Heart right ventricle (tissue), 16 donors: Measurements from ENCODE around the gene OCLN. TPM values are rescaled to one million over a fixed set of nuclear protein-coding genes. Genes with fewer than 3 reads are reported as not detected.
"Not testable (repeated sequence)": the region's sequence is repeated elsewhere in the genome, so short reads cannot be mapped to it uniquely, and the experiment has no call there.

Source experiments
- ATAC-seq, 8 donors: fragments of 200-7000 bp; cut with Tn5 transposase; one replicate each; pipeline ENCODE4 v1.9.1; 2020; ENCODE audit warnings: mild to moderate bottlenecking in 8 of 8, moderate library complexity in 8 of 8, moderate number of reproducible peaks in 1 of 8
- DNase-seq, 2 donors: peaks; one replicate each; pipeline ENCODE4 v3.0.0-alpha.2; 2020
- H3K27ac ChIP-seq, 10 donors: fragments of 200-600 bp; sonication (generic) in 2 of 10; one replicate each; pipeline versions ENCODE4 v1.5.0 to v1.8.0; 2020 to 2022; ENCODE audit warnings: mild to moderate bottlenecking in 3 of 10
- H3K27me3 ChIP-seq, 7 donors: fragments of 200-600 bp; one replicate each; pipeline ENCODE4 v1.8.0; 2021 to 2022; ENCODE audit warnings: mild to moderate bottlenecking in 2 of 7
- H3K36me3 ChIP-seq, 9 donors: fragments of 200-600 bp; sonication (generic) in 1 of 9; one replicate each; pipeline versions ENCODE4 v1.5.0 to v1.8.0; 2020 to 2022; ENCODE audit warnings: mild to moderate bottlenecking in 2 of 9
- H3K4me1 ChIP-seq, 9 donors: fragments of 200-600 bp; sonication (generic) in 1 of 9; one replicate each; pipeline versions ENCODE4 v1.5.0 to v1.8.0; 2020 to 2022; ENCODE audit warnings: mild to moderate bottlenecking in 4 of 9
- H3K4me3 ChIP-seq, 10 donors: fragments of 200-600 bp; sonication (generic) in 2 of 10; one replicate each; pipeline versions ENCODE4 v1.5.0 to v1.8.0; 2020 to 2022; ENCODE audit warnings: mild to moderate bottlenecking in 7 of 10, moderate library complexity in 2 of 10
- H3K9me3 ChIP-seq, 11 donors: fragments of 200-600 bp in 10 of 11; sonication (generic) in 2 of 11; one replicate each; pipeline versions ENCODE4 v1.5.0 to v1.8.0; 2013 to 2022; ENCODE audit warnings: mild to moderate bottlenecking in 2 of 11, control low read depth in 1 of 11, moderate library complexity in 1 of 11
- WGBS, 2 donors: extraction: QIAGEN DNeasy Blood & Tissue Kit; methylation state at CpG; one replicate each; pipeline ENCODE4 v1.1.7; 2013; ENCODE audit warnings: inconsistent platforms in 1 of 2; 5-methylcytosine and 5-hydroxymethylcytosine counted together
- intact Hi-C, 10 donors: fragments of 100-400 bp; cut with DNase I; formaldehyde crosslinking; loops; one replicate each; pipeline versions ENCODE4 v1.11.1 to v1.14.2; 2022
- long read RNA-seq, 3 donors: library from polyadenylated mRNA; unstranded; transcript quantifications; one replicate each; pipeline ENCODE4 v2.0.0, GENCODE V29; 2020 to 2021
- polyA plus RNA-seq, 2 donors: library from polyadenylated mRNA; stranded (reverse); fragments of 200-250 nt; gene quantifications; one replicate each; pipeline ENCODE4 v1.2.3, GENCODE V29; 2013
- total RNA-seq, 10 donors: library from RNA; stranded (reverse); fragmentation: NEBNext Ultra II Directional in 3 of 10; extraction: Animal tissue kit (Norgen Biotek cat#: 25700) in 3 of 10; gene quantifications; one replicate each; pipeline versions ENCODE4 v1.2.1 to v1.2.4, GENCODE V29; 2021 to 2023
- TF ChIP-seq, protein P1 (sequence below), 9 donors: fragments of 200-600 bp; sonication (generic) in 2 of 9; IDR thresholded peaks; one replicate each; pipeline versions ENCODE4 v1.5.0 to v1.8.0; 2021 to 2022; ENCODE audit warnings: antibody characterized with exemption in 9 of 9, mild to moderate bottlenecking in 5 of 9, moderate library complexity in 1 of 9
- donor health status: Arrhythmogenic right ventricular cardiomyopathy.
- donor health status: ischemic (EF 13 %, LVEDD 7.1; RV severe dilation, severe dysfunction).
- donor health status: healthy with polysubstance abuse.
- donor health status: DM: no; HTN: yes; CAD: no.
- donor health status: DM: no; HTN: no; CAD: no.
- donor health status: ischemic (EF 25% LVEDD 6.9; RV normal size, moderate dysfunction).
- donor health status: ischemic (EF 25% LVEDD 5.7; RV mildly dilated, moderate dysfunction).
- donor health status: healthy.
- donor health status: DM: yes; HTN: yes; CAD: no.
- donor health status: Ischemic cardiomyopathy.
- donor health status: ischemic (EF 35%, LVEDD 5.7; RV mildly dilated, moderate dysfunction).
- donor health status: nonischemic (EF 11% LVEDD 7.7; RV severe dilation, severe dysfunction).
- donor health status: DM: yes; HTN: yes; CAD: no.
- donor health status: PGD.
- donor health status: ischemic (EF 29% LVEDD 5.4; RV normal size, mild dysfunction).
- donor health status: nonischemic (EF 23%, LVEDD 6.1; RV moderate dilation, normal function).

OCLN gene, protein sequence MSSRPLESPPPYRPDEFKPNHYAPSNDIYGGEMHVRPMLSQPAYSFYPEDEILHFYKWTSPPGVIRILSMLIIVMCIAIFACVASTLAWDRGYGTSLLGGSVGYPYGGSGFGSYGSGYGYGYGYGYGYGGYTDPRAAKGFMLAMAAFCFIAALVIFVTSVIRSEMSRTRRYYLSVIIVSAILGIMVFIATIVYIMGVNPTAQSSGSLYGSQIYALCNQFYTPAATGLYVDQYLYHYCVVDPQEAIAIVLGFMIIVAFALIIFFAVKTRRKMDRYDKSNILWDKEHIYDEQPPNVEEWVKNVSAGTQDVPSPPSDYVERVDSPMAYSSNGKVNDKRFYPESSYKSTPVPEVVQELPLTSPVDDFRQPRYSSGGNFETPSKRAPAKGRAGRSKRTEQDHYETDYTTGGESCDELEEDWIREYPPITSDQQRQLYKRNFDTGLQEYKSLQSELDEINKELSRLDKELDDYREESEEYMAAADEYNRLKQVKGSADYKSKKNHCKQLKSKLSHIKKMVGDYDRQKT
- total RNA-seq, result 1 to 10 TPM in 9 of 10 donors, under 1 TPM in 1; 0.98 to 3.1 (median 1.9) TPM
- 1 to 10 TPM in 1 of 2 donors, under 1 TPM in 1; 0.30 to 6.5 TPM for polyA plus RNA-seq
- long read RNA-seq, donor 1, result 0 reads
- long read RNA-seq, donor 2, full-length matches to known transcripts, result 1 of 1 reads
- long read RNA-seq, donor 2, partial matches to known transcripts, result 0 of 1 reads
- long read RNA-seq, donor 2, other reads (novel, unspliced or antisense), result 0 of 1 reads
- long read RNA-seq, donor 3, partial matches to known transcripts, result 1 of 2 reads
- long read RNA-seq, donor 3, other reads (novel, unspliced or antisense), result 0 of 2 reads

DNA sequence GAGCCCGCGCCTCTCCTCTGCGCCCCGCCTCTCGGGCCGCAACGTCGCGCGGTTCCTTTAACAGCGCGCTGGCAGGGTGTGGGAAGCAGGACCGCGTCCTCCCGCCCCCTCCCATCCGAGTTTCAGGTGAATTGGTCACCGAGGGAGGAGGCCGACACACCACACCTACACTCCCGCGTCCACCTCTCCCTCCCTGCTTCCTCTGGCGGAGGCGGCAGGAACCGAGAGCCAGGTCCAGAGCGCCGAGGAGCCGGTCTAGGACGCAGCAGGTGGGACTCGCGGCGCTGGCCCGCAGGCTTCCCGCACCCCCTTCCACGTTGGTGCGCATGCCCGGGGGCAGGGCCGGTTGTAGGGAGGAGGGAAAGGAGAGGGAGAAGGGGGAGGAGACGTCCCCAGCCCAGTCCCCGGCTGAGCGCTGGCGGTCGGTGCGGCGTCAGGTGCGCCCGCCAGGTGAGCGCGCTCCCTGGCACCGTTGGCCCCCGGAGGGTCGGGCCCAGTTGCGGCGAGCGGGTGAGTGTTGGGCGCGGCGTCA lies at the start of gene OCLN:
Gene OCLN (plus strand): TSS at position 400 of the 532 bp plus-strand sequence. CDS start 11,455 bp downstream, outside the sequence.
- 0 to 1% methylated on average over 47 to 56 of the region's 56 CpGs for WGBS, 2 donors
- no peaks in the 10 kb centered on the region for H3K9me3 ChIP-seq
- TF ChIP-seq, protein P1, sequence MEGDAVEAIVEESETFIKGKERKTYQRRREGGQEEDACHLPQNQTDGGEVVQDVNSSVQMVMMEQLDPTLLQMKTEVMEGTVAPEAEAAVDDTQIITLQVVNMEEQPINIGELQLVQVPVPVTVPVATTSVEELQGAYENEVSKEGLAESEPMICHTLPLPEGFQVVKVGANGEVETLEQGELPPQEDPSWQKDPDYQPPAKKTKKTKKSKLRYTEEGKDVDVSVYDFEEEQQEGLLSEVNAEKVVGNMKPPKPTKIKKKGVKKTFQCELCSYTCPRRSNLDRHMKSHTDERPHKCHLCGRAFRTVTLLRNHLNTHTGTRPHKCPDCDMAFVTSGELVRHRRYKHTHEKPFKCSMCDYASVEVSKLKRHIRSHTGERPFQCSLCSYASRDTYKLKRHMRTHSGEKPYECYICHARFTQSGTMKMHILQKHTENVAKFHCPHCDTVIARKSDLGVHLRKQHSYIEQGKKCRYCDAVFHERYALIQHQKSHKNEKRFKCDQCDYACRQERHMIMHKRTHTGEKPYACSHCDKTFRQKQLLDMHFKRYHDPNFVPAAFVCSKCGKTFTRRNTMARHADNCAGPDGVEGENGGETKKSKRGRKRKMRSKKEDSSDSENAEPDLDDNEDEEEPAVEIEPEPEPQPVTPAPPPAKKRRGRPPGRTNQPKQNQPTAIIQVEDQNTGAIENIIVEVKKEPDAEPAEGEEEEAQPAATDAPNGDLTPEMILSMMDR (IDR thresholded peaks at IDR 0.05), result no peak
- ATAC-seq (peak; percentile 25 to 75 (median 58)), DNase-seq (peak in 1 of 2 donors; percentile 19)
- peak within 1 kb of the TSS in 2 of 10 donors; percentile 16 to 58 for H3K27ac ChIP-seq
- H3K27me3 ChIP-seq, result peaks cover 0 to 63% (median 50%) of the 10 kb centered on the region in 7 donors
- peak within 1 kb of the TSS; percentile 54 to 72 (median 64) for H3K4me3 ChIP-seq
- H3K4me1 ChIP-seq, result peaks cover 3 to 26% (median 20%) of the 10 kb centered on the region in 9 donors
- H3K36me3 ChIP-seq, result no peaks in the 10 kb centered on the region
- intact Hi-C loops, result no loop called here

DNA sequence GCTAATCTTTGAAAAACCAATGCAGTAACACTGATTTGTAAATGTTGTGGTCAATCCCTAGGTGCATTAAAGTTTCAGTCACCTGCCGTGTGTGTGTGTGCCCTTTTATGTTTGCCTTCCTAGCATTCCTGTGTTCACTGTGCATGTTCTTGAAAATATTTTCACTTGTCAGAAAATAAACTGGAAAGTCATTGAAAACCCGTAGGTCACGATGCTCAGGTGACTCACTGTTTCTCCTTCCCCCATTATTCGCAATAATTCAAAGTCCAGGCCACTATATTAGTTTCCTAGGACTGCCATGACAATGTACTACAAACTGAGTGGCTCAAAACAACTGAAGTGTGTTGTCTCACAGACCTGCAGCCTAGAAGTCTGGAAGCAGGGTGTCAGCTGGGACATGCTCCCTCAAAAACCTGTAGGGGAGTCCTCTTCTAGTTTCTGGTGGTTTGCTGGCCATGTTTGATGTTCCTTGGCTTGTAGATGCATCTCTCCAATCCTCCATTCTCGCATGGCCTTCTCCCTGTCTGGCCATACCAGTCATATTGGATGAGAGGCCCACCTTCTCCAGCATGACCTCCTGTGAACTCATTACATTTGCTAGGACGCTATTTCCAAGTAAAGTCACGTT lies 48.3 kb upstream of the OCLN start:
- no peaks in the 10 kb centered on the region for H3K36me3 ChIP-seq
- H3K4me1 ChIP-seq, result no peaks in the 10 kb centered on the region
- no peak for DNase-seq
- H3K27me3 ChIP-seq, result no peaks in the 10 kb centered on the region
- no peak overlapping the region for H3K27ac ChIP-seq
- intact Hi-C loops, result no loop called here
- ATAC-seq, result no peak
- no peaks in the 10 kb centered on the region for H3K9me3 ChIP-seq
- WGBS, 2 donors, result 93 to 95% methylated on average over 7 of the region's 7 CpGs
- TF ChIP-seq, protein P1 (IDR thresholded peaks at IDR 0.05), result no peak
- H3K4me3 ChIP-seq, result no peak overlapping the region

DNA sequence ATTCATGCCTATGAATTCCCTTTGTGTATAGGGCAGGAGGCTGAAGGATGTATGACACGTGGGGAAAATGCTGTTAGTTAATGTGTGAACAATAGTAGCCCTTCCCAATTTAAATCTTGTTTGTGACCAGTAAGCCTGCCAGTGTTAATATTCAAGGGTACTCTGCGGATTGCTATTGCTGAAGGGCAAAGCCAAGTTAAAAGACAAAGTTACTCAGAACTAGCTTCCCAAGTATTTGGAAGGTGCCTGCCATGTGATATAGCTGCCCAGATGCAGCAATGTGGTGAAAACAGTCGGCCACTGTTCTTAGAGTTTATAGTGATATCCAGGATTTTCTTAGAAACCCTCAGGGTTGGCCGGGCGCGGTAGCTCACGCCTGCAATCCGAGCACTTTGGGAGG lies 43.1 kb upstream of the OCLN start:
- Histone ChIP-seq H3K27ac (no peak overlapping the region), H3K9me3 (no peaks in the 10 kb centered on the region), H3K4me3 (no peak overlapping the region), H3K4me1 (no peaks in the 10 kb centered on the region), H3K36me3 (no peaks in the 10 kb centered on the region), H3K27me3 (peaks cover 0 to 2% (median 0%) of the 10 kb centered on the region in 7 donors)
- ATAC-seq (no peak), DNase-seq (no peak)
- TF ChIP-seq, protein P1 (IDR thresholded peaks at IDR 0.05), result no peak
- WGBS, 2 donors, result 88 to 91% methylated on average over 8 of the region's 8 CpGs
- intact Hi-C loops, result no loop called here

DNA sequence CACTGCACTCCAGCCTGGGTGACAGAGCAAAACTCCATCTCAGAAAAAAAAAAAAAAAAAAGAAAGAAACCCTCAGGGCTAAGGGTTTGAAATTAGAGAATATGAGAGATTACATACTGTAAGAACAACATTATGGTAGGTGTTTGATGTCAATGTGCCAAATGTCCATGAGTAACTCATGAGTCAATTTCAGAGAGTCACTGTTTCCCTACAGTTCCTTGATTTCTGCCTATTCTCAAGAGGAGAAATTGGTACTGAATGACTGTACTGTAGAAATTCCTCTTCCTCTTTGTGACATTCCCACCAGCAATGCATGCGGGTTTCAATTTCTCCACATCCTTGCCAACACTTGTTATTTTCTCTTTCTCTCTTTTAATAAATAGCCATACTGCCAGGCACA lies 42.5 kb upstream of the OCLN start:
- TF ChIP-seq, protein P1 (IDR thresholded peaks at IDR 0.05), result no peak
- Histone ChIP-seq H3K36me3 (no peaks in the 10 kb centered on the region), H3K4me1 (no peaks in the 10 kb centered on the region), H3K4me3 (no peak overlapping the region), H3K27ac (no peak overlapping the region), H3K27me3 (peaks cover 0 to 5% (median 0%) of the 10 kb centered on the region in 7 donors), H3K9me3 (no peaks in the 10 kb centered on the region)
- ATAC-seq (no peak), DNase-seq (no peak)
- intact Hi-C loops, result no loop called here
- WGBS, 2 donors, result 91 to 95% methylated on average over 1 of the region's 1 CpG

DNA sequence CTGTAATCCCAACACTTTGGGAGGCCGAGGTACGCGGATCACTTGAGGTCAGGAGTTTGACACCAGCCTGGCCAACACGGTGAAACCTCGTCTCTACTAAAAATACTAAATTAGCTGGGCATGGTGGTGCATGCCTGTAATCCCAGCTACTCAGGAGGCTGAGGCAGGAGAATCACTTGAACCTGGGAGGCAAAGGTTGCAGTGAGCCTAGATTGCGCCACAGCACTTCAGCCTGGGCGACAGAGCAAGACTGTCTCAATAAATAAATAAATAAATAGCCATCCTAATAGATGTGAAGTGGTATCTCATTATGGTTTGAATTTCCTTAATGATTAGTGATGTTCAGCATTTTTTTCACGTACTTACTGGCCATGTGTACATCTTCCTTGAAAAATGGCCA lies 42.1 kb upstream of the OCLN start:
- H3K4me3 ChIP-seq, H3K9me3 ChIP-seq, DNase-seq, H3K27me3 ChIP-seq, H3K36me3 ChIP-seq, H3K27ac ChIP-seq, intact Hi-C loops, H3K4me1 ChIP-seq, ATAC-seq: not testable (repeated sequence)
- WGBS, 2 donors, result 94 to 96% methylated on average over 8 of the region's 8 CpGs
